HG03159 (cell line): ENCODE measurements around the gene RIMS3.
"Not testable (repeated sequence)": the region's sequence is repeated elsewhere in the genome, so short reads cannot be mapped to it uniquely, and the experiment has no call there.

ENCODE experiments used
- ATAC-seq: cut with Tn5 transposase; IDR thresholded peaks from one replicate; pipeline ENCODE4 v1.9.1; 2021; ENCODE audit warnings: mild to moderate bottlenecking, moderate library complexity; ENCODE audit not compliant: unreplicated experiment

The RIMS3 gene

DNA sequence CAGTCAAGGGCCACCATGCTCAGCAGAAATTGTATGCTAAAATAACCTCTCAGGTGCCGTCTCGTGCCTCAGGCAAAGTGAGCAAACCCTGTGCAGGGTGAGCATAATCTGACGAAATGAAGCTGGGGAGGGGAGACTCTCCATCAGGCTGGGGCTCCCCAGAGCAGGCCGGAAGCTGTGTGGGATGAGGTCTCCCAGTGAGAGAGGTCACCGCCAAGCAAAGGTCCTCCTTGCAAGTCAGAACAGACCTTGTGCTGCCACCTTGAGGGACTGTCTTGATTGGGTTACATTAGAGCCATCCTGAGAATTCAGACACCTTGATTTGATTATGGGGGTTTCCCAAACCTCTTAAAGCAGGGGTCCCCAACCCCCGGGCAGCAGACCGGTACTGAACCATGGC, 69.9 kb downstream of the RIMS3 start:
- ATAC-seq: no peak

DNA sequence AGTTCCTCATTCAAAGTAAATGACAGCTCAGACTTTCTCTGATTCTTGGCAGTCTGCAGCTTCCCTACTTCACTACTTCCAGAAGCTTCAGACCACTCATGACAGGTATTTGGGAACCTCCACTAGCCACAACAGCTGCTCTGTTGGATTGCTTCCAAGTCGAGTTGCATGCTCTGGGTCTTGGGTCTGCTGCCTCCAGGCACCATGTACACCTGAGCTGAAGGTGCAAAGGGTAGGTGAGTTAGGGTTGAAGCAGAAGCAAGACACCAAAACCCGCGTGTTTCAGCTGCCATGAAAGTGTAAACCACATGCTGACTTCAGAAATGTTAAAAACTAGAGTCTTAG, 71.3 kb downstream of the RIMS3 start:
- no peak for ATAC-seq

- ATAC-seq: no peak
Measured at GRCh38 chr1:40593449-40594186, 71.9 kb downstream of the RIMS3 start.

DNA sequence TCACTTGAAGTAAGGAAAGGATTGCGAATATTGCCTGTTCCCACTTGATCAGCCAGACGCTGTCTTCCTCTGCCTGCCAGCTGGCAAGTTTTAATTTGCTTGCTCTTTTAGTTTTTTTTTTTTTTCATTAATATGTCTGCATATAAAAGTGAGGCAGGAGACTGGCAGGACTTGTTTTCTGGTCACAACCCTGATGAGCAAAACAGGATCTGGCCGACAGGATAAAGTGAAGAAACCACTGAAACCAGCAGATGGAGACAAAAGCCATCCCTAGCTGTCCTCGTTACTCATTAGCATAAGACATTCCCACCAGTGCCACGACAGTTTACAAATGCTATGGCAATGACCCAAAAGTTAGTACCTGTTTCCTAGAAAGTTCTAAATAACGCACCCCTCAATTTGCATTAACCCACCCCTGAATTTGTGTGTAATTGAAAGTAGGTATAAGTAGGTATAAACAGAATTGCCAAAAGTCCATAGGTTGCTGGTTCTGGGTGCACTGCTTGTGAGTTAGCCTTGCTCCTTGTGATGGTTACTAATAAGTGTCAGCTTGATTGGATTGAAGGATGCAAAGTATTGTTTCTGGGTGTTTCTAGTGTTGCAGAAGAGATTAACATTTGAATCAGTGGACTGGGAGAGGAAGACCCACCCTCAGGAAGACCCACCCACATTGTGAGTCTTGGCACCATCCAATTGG, 73.2 kb downstream of the RIMS3 start:
- ATAC-seq: no peak

GRCh38 chr1:40588586-40588985, 76.9 kb downstream of the RIMS3 start:
- no peak for ATAC-seq

GRCh38 chr1:40583980-40584379, 81.5 kb downstream of the RIMS3 start:
- ATAC-seq: no peak

DNA sequence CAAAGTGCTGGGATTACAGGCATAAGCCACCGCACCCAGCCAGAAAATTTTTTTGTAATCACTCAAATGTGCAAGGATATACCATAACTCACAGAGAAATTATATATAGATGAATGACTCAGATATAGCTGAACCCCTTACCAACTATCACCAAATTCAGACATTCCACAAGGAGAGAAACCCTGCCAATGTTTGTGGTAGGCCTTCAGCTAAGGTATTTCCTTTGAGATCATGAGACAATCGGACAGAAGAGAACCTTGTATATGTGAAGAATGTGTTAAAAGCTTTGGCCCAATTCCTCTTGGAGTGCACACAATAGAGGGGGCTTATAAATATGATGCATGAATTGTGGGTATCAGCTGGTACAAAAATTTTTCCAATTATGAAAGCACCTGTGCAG, 83.4 kb downstream of the RIMS3 start:
- ATAC-seq: no peak

GRCh38 chr1:40575336-40575735, 90.1 kb downstream of the RIMS3 start:
- no peak for ATAC-seq

GRCh38 chr1:40574805-40575204, 90.7 kb downstream of the RIMS3 start:
- not testable (repeated sequence) for ATAC-seq
